ENCODE results near the gene GRK5.

The GRK5 gene

DNA sequence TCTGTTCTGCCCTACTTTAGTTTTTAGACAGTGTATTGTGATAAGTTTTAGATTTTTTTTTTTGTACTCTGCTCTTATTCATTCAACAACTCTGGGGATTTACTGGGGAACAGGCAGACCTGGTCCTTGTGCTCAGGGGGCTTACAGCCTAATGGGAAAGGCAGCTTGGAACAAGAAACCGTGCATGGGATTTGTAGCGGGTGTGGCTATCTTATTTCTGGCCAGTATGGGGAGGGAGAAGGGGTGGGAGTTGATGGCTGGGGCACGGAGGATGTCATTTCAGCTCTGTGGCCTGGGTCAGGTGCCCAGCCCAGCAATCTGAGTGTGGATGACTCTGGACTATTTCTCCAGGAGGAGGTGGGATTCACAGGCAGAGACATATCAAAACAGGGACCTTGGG is 47.0 kb downstream of the GRK5 start:
- Histone ChIP-seq H3K27ac (ENCODE audit: low read length) (no peak overlapping the region), H3K4me1 (ENCODE audit: low read length) (no peaks in the 10 kb centered on the region), H3K27me3 (ENCODE audit: low read depth, low read length) (no peaks in the 10 kb centered on the region), H3K79me2 (ENCODE audit: low read length) (no peaks in the 10 kb centered on the region), H3K4me2 (ENCODE audit: low read length) (no peak overlapping the region), H2AFZ (ENCODE audit: low read depth, low read length) (no peak overlapping the region), H4K20me1 (ENCODE audit: insufficient read depth, low read length) (no peaks in the 10 kb centered on the region), H3K36me3 (replicated peaks; ENCODE audit: low read depth, low read length) (no peaks in the 10 kb centered on the region), H3K4me3 (ENCODE audit: low read length) (no peak overlapping the region), H3K9me3 (ENCODE audit: insufficient read depth, low read length) (no peaks in the 10 kb centered on the region), H3K9ac (ENCODE audit: low read length) (no peak overlapping the region)
- no peak for TF ChIP-seq EZH2phosphoT487 (IDR thresholded peaks at IDR 0.05; ENCODE audit: low read depth)
- TF ChIP-seq, protein P1, sequence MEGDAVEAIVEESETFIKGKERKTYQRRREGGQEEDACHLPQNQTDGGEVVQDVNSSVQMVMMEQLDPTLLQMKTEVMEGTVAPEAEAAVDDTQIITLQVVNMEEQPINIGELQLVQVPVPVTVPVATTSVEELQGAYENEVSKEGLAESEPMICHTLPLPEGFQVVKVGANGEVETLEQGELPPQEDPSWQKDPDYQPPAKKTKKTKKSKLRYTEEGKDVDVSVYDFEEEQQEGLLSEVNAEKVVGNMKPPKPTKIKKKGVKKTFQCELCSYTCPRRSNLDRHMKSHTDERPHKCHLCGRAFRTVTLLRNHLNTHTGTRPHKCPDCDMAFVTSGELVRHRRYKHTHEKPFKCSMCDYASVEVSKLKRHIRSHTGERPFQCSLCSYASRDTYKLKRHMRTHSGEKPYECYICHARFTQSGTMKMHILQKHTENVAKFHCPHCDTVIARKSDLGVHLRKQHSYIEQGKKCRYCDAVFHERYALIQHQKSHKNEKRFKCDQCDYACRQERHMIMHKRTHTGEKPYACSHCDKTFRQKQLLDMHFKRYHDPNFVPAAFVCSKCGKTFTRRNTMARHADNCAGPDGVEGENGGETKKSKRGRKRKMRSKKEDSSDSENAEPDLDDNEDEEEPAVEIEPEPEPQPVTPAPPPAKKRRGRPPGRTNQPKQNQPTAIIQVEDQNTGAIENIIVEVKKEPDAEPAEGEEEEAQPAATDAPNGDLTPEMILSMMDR (IDR thresholded peaks at IDR 0.05; ENCODE audit: low read depth, low read length): no peak

GRCh38 chr10:119256030-119256429 is 48.7 kb downstream of the GRK5 start:
- no peak overlapping the region for H3K4me2 ChIP-seq (ENCODE audit: low read length)
- H3K36me3 ChIP-seq (replicated peaks; ENCODE audit: low read depth, low read length): no peaks in the 10 kb centered on the region
- H2AFZ ChIP-seq (ENCODE audit: low read depth, low read length): no peak overlapping the region
- no peak overlapping the region for H3K27ac ChIP-seq (ENCODE audit: low read length)
- TF ChIP-seq EZH2phosphoT487 (IDR thresholded peaks at IDR 0.05; ENCODE audit: low read depth): no peak
- TF ChIP-seq, protein P1 (IDR thresholded peaks at IDR 0.05; ENCODE audit: low read depth, low read length): no peak
- H3K9me3 ChIP-seq (ENCODE audit: insufficient read depth, low read length): no peaks in the 10 kb centered on the region
- no peaks in the 10 kb centered on the region for H4K20me1 ChIP-seq (ENCODE audit: insufficient read depth, low read length)
- no peak overlapping the region for H3K4me3 ChIP-seq (ENCODE audit: low read length)
- H3K79me2 ChIP-seq (ENCODE audit: low read length): no peaks in the 10 kb centered on the region
- H3K27me3 ChIP-seq (ENCODE audit: low read depth, low read length): no peaks in the 10 kb centered on the region
- no peak overlapping the region for H3K9ac ChIP-seq (ENCODE audit: low read length)
- no peaks in the 10 kb centered on the region for H3K4me1 ChIP-seq (ENCODE audit: low read length)

DNA sequence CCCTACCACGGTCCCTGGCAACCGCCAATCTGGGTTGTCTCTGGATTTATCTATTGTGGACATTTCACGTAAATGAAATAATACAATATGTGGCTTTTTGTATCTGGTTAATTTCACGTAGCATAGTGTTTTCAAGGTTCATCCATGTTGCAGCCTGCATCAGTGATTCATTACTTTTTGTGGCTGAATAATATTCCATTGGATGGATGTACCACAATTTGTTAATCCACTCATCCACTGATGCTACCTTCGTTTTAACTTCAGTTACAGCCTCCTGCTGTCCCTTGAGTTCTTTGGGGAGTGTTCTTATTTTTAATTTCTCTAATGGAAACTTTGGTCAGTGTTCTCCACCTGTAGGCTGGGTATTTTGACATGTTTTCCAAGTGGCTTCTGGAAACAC is 49.5 kb downstream of the GRK5 start:
- Histone ChIP-seq H3K27me3 (ENCODE audit: low read depth, low read length) (no peaks in the 10 kb centered on the region), H3K27ac (ENCODE audit: low read length) (no peak overlapping the region), H3K36me3 (replicated peaks; ENCODE audit: low read depth, low read length) (no peaks in the 10 kb centered on the region), H4K20me1 (ENCODE audit: insufficient read depth, low read length) (no peaks in the 10 kb centered on the region), H2AFZ (ENCODE audit: low read depth, low read length) (no peak overlapping the region), H3K4me3 (ENCODE audit: low read length) (no peak overlapping the region), H3K4me1 (ENCODE audit: low read length) (no peaks in the 10 kb centered on the region), H3K4me2 (ENCODE audit: low read length) (no peak overlapping the region), H3K79me2 (ENCODE audit: low read length) (no peaks in the 10 kb centered on the region), H3K9ac (ENCODE audit: low read length) (no peak overlapping the region), H3K9me3 (ENCODE audit: insufficient read depth, low read length) (no peaks in the 10 kb centered on the region)
- TF ChIP-seq, protein P1 (IDR thresholded peaks at IDR 0.05; ENCODE audit: low read depth, low read length): no peak
- no peak for TF ChIP-seq EZH2phosphoT487 (IDR thresholded peaks at IDR 0.05; ENCODE audit: low read depth)

DNA sequence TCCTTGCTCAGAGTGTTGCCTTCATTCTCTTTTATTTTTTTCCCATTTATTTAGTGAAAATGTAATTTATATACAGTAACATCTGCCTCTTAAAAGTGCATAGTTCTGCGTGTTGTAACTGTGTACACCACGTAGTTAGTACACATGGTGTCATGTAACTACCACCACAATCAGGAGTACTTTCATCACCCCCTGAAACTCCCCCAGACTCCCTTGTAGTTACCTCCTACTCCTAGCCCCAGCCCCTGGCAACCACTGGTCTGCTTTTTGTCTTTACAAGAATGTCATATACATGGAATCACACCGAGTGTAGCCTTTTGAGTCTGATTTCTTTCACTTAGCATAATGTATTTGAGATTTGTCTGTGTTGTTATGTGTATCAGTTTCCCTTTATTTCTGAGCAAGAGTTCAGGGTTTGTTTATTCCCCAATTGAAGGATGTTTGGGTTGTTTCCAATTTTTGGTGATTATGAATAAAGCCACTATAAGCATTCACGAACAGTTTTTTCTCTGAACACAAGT is 50.6 kb downstream of the GRK5 start:
- Histone ChIP-seq H3K79me2 (ENCODE audit: low read length) (no peaks in the 10 kb centered on the region), H3K4me2 (ENCODE audit: low read length) (no peak overlapping the region), H3K9ac (ENCODE audit: low read length) (no peak overlapping the region), H3K27ac (ENCODE audit: low read length) (no peak overlapping the region), H3K4me3 (ENCODE audit: low read length) (no peak overlapping the region), H3K9me3 (ENCODE audit: insufficient read depth, low read length) (no peaks in the 10 kb centered on the region), H3K36me3 (replicated peaks; ENCODE audit: low read depth, low read length) (no peaks in the 10 kb centered on the region), H3K27me3 (ENCODE audit: low read depth, low read length) (no peaks in the 10 kb centered on the region), H3K4me1 (ENCODE audit: low read length) (no peaks in the 10 kb centered on the region), H2AFZ (ENCODE audit: low read depth, low read length) (no peak overlapping the region), H4K20me1 (ENCODE audit: insufficient read depth, low read length) (no peaks in the 10 kb centered on the region)
- TF ChIP-seq, protein P1 (IDR thresholded peaks at IDR 0.05; ENCODE audit: low read depth, low read length): no peak
- TF ChIP-seq EZH2phosphoT487 (IDR thresholded peaks at IDR 0.05; ENCODE audit: low read depth): no peak

Data from OCI-LY3 (cell line).